Heart left ventricle (tissue), 16 donors: ENCODE results near the gene GLG1. TPM values are rescaled to one million over a fixed set of nuclear protein-coding genes. Genes with fewer than 3 reads are reported as not detected.

Experiments
- ATAC-seq, 4 donors: fragments of 200-7000 bp; cut with Tn5 transposase; one replicate each; pipeline ENCODE4 v1.9.1; 2020 to 2022; ENCODE audit warnings: moderate library complexity in 4 of 4, mild to moderate bottlenecking in 3 of 4, moderate number of reproducible peaks in 1 of 4
- DNase-seq, 5 donors: peaks; one replicate each; pipeline ENCODE4 v3.0.0-alpha.2; 2020
- H3K27ac ChIP-seq, 12 donors: fragments of 200-600 bp; sonication (generic) in 4 of 12; one replicate each; pipeline versions ENCODE4 v1.5.0 to v1.8.0; 2016 to 2022; ENCODE audit warnings: mild to moderate bottlenecking in 2 of 12
- H3K27me3 ChIP-seq, 9 donors: fragments of 200-600 bp; sonication (generic) in 2 of 9; one replicate each; pipeline versions ENCODE4 v1.5.1 to v1.8.0; 2016 to 2022; ENCODE audit warnings: mild to moderate bottlenecking in 3 of 9
- H3K36me3 ChIP-seq, 9 donors: fragments of 200-600 bp; sonication (generic) in 2 of 9; one replicate each; pipeline versions ENCODE4 v1.5.0 to v1.8.0; 2018 to 2022; ENCODE audit warnings: mild to moderate bottlenecking in 2 of 9
- H3K4me1 ChIP-seq, 12 donors: fragments of 200-600 bp; sonication (generic) in 4 of 12; one replicate each; pipeline versions ENCODE4 v1.5.0 to v1.8.0; 2016 to 2022; ENCODE audit warnings: mild to moderate bottlenecking in 3 of 12
- H3K4me3 ChIP-seq, 12 donors: fragments of 200-600 bp; sonication (generic) in 4 of 12; one replicate each; pipeline versions ENCODE4 v1.5.0 to v1.8.0; 2017 to 2022; ENCODE audit warnings: mild to moderate bottlenecking in 9 of 12, moderate library complexity in 4 of 12
- H3K9me3 ChIP-seq, 12 donors: fragments of 200-600 bp; sonication (generic) in 4 of 12; one replicate each; pipeline versions ENCODE4 v1.5.0 to v1.8.0; 2016 to 2022; ENCODE audit warnings: mild to moderate bottlenecking in 1 of 12
- POLR2A ChIP-seq, 2 donors: fragments of 450-650 bp; IDR thresholded peaks; one replicate each; pipeline ENCODE4 v1.6.1; 2017; ENCODE audit warnings: antibody characterized with exemption in 2 of 2, mild to moderate bottlenecking in 2 of 2, moderate library complexity in 2 of 2
- WGBS, 4 donors: extraction: QIAGEN DNeasy Blood & Tissue Kit in 2 of 4; methylation state at CpG; one replicate each; pipeline versions ENCODE4 v1.1.5 to v1.1.7; 2013 to 2018; 5-methylcytosine and 5-hydroxymethylcytosine counted together
- intact Hi-C, 10 donors: fragments of 100-400 bp; cut with DNase I; formaldehyde crosslinking; loops; one replicate each; pipeline versions ENCODE4 v1.11.1 to v1.14.2; 2022
- polyA plus RNA-seq, 2 donors: library from polyadenylated mRNA; stranded (reverse); fragments of 200-250 nt; gene quantifications; one replicate each; pipeline ENCODE4 v1.2.3, GENCODE V29; 2013
- total RNA-seq, 9 donors: library from RNA; depleted of rRNA in 2 of 9; stranded (reverse); fragments of >200 nt in 2 of 9; fragmentation: NEBNext Ultra II Directional in 3 of 9; extraction: Animal tissue kit (Norgen Biotek cat#: 25700) in 3 of 9; gene quantifications; one replicate each; pipeline versions ENCODE4 v1.1.0 to v1.2.4, GENCODE V29; 2016 to 2023
- TF ChIP-seq, protein P1 (sequence below), 12 donors: fragments of 200-600 bp; sonication (generic) in 4 of 12; IDR thresholded peaks; one replicate each; pipeline versions ENCODE4 v1.5.0 to v1.8.0; 2018 to 2022; ENCODE audit warnings: antibody characterized with exemption in 12 of 12, mild to moderate bottlenecking in 5 of 12
- donor health status: ischemic (EF 13 %, LVEDD 7.1; RV severe dilation, severe dysfunction).
- donor health status: healthy with polysubstance abuse.
- donor health status: DM: no; HTN: yes; CAD: no.
- donor health status: DM: no; HTN: no; CAD: no.
- donor health status: ischemic (EF 25% LVEDD 6.9; RV normal size, moderate dysfunction).
- donor health status: ischemic (EF 25% LVEDD 5.7; RV mildly dilated, moderate dysfunction).
- donor health status: healthy.
- donor health status: DM: yes; HTN: yes; CAD: no.
- donor health status: ischemic (EF 35%, LVEDD 5.7; RV mildly dilated, moderate dysfunction).
- donor health status: nonischemic (EF 11% LVEDD 7.7; RV severe dilation, severe dysfunction).
- donor health status: DM: yes; HTN: yes; CAD: no.
- donor health status: PGD.
- donor health status: ischemic (EF 29% LVEDD 5.4; RV normal size, mild dysfunction).
- donor health status: nonischemic (EF 23%, LVEDD 6.1; RV moderate dilation, normal function).

GLG1 gene
- total and polyA plus RNA-seq, 11 donors = 26.5 to 138 (median 102) TPM

DNA sequence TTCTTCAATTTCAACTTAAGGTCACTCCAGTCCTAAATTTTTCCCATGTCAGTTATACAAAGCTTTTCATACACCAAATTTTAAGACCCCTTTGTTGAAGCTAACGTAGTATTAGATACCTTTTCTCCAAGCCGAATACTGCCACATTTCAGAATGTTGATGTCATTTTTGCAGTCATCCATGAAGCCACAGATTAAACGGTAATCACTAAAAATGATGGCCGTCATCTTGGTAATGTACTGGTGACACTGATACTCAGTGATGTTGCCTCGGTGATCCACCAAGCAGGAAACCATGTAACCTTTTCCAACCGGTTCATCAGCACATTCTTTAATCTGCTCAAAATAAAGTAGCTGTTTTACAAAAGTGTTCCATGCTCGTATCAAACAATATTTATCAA lies 103.5 kb downstream of the GLG1 start:
- 79 to 90% (median 81%) methylated on average over 7 of the region's 7 CpGs for WGBS, 4 donors
- TF ChIP-seq, protein P1, sequence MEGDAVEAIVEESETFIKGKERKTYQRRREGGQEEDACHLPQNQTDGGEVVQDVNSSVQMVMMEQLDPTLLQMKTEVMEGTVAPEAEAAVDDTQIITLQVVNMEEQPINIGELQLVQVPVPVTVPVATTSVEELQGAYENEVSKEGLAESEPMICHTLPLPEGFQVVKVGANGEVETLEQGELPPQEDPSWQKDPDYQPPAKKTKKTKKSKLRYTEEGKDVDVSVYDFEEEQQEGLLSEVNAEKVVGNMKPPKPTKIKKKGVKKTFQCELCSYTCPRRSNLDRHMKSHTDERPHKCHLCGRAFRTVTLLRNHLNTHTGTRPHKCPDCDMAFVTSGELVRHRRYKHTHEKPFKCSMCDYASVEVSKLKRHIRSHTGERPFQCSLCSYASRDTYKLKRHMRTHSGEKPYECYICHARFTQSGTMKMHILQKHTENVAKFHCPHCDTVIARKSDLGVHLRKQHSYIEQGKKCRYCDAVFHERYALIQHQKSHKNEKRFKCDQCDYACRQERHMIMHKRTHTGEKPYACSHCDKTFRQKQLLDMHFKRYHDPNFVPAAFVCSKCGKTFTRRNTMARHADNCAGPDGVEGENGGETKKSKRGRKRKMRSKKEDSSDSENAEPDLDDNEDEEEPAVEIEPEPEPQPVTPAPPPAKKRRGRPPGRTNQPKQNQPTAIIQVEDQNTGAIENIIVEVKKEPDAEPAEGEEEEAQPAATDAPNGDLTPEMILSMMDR (IDR thresholded peaks at IDR 0.05) = no peak
- no peak for TF ChIP-seq POLR2A (IDR thresholded peaks at IDR 0.05)
- H3K4me1 ChIP-seq = peaks cover 0 to 23% (median 7%) of the 10 kb centered on the region in 12 donors
- intact Hi-C loops = loop anchor here in 4 of 10 donors (5.0 to 10.0 kb wide), 3 partner anchors 101 to 119 kb away; partner anchors contain the start of gene GLG1 (in 4 of the 4)
- H3K9me3 ChIP-seq = no peaks in the 10 kb centered on the region
- no peaks in the 10 kb centered on the region for H3K27me3 ChIP-seq
- H3K4me3 ChIP-seq = no peak overlapping the region
- no peak for DNase-seq
- no peak overlapping the region for H3K27ac ChIP-seq
- H3K36me3 ChIP-seq = peaks cover 0 to 64% (median 29%) of the 10 kb centered on the region in 9 donors
- ATAC-seq = no peak

DNA sequence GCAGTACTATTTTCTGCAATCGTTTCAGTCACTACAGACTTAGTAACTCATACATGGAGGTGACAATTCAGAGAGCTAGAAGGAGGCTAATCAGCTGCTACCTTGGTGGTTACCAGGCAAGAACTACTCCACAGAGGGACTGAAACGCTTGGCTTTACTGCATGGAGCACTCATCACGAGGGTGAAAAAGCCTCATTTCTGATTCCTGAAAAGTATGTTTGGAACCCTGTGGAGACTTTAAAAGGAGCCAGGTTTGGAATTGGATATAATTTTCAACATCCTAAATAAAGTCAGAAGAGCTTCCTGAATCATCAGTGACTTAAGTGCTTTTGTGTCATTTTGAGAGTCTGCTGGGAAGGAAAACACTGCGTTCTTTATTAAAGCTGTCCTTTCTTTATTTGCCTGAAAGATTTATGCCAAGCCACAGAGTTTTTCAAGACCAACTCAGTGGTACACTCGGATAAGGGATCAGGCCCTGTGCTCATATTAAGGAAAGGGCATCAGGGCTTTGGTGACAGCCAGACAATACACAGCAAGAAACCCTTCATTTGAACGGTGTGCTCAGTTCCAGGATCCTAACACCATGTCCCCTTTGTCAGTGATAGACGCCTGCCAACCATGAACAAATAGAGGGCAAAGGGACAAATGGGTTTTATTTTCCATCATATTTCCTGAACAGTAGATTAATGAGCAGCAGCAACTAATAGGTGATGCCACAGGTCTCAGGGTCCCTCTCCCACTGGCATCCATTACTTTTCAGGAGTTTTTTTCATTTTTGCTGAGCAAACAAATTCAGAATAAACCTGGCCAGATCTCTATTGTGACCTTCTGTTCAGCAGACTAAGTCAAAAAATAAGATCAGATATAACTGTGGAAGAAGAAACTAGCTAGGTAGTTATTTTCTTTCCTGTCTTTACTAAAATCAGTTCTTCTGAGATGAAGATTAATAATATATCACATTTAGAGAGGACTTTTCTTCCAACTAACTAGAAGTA lies 105.1 kb downstream of the GLG1 start:
- H3K27me3 ChIP-seq = no peaks in the 10 kb centered on the region
- H3K4me1 ChIP-seq = peaks cover 0 to 23% (median 6%) of the 10 kb centered on the region in 12 donors
- peak; percentile 90 to 97 (median 94) for ATAC-seq
- H3K36me3 ChIP-seq = peaks cover 0 to 49% (median 14%) of the 10 kb centered on the region in 9 donors
- intact Hi-C loops = loop anchor here in 4 of 10 donors (5.0 to 10.0 kb wide), 3 partner anchors 103 to 121 kb away; partner anchors contain the start of gene GLG1 (in 4 of the 4)
- H3K9me3 ChIP-seq = no peaks in the 10 kb centered on the region
- peak overlapping the region; percentile 2 to 76 (median 64) for H3K27ac ChIP-seq
- DNase-seq = no peak
- H3K4me3 ChIP-seq = no peak overlapping the region
- 43 to 52% (median 45%) methylated on average over 6 to 7 of the region's 7 CpGs for WGBS, 4 donors
- TF ChIP-seq, protein P1 (IDR thresholded peaks at IDR 0.05) = no peak
- no peak for TF ChIP-seq POLR2A (IDR thresholded peaks at IDR 0.05)

DNA sequence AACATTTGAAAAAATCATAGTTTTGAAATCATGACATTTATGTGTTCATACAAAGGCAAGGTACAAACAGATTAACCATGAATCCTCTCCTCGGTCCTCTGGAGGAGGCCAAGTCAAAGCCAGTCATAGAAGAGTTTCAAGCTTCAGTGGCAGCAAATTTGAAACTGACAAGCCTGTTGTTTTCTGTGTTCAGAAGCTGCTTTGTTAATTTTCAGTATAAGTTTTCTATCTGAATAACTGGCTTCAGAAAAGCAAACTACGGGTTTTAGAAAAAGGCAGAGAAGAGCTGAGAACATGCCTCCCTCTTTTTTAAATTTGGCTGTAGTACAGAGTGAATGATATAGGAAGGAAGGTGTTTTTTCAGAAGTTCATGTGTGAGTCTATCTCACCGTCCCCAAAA lies 106.0 kb downstream of the GLG1 start:
- peaks cover 0 to 51% (median 17%) of the 10 kb centered on the region in 9 donors for H3K36me3 ChIP-seq
- 61 to 69% (median 68%) methylated on average over 3 of the region's 3 CpGs for WGBS, 4 donors
- H3K4me1 ChIP-seq = peaks cover 0 to 23% (median 6%) of the 10 kb centered on the region in 12 donors
- TF ChIP-seq POLR2A (IDR thresholded peaks at IDR 0.05) = no peak
- TF ChIP-seq, protein P1 (IDR thresholded peaks at IDR 0.05) = no peak
- H3K4me3 ChIP-seq = no peak overlapping the region
- DNase-seq (no peak), ATAC-seq (no peak)
- intact Hi-C loops = loop anchor here in 4 of 10 donors (5.0 to 10.0 kb wide), 3 partner anchors 104 to 121 kb away; partner anchors contain the start of gene GLG1 (in 4 of the 4)
- H3K9me3 ChIP-seq = no peaks in the 10 kb centered on the region
- peak overlapping the region; percentile 2 to 76 (median 64) for H3K27ac ChIP-seq
- no peaks in the 10 kb centered on the region for H3K27me3 ChIP-seq

DNA sequence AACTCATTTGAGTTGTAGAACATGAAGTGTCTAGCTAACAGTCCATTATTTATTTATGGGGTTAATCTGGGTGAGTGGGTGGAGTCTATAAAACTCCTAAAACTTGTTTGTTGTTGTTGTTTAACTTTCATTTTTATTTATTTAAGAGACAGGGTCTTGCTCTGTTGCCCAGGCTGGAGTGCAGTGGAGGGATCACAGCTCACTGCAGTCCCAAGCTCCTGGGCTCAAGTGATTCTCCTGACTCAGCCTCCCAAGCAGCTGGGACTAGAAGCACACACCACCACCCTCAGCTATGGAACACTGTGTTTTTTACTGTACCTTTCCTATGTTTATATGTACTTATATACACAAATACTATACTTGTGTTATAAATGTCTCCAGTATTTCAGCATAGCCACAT lies 107.8 kb downstream of the GLG1 start:
- Histone ChIP-seq H3K4me3 (no peak overlapping the region), H3K27ac (no peak overlapping the region), H3K36me3 (peaks cover 0 to 60% (median 31%) of the 10 kb centered on the region in 9 donors), H3K9me3 (no peaks in the 10 kb centered on the region), H3K4me1 (peaks cover 0 to 23% (median 6%) of the 10 kb centered on the region in 12 donors), H3K27me3 (no peaks in the 10 kb centered on the region)
- DNase-seq (no peak), ATAC-seq (no peak)
- no peak for TF ChIP-seq POLR2A (IDR thresholded peaks at IDR 0.05)
- TF ChIP-seq, protein P1 (IDR thresholded peaks at IDR 0.05) = no peak
- intact Hi-C loops = no loop called here
